Measurements from ENCODE around the gene KCNG2. TPM values are rescaled to one million over a fixed set of nuclear protein-coding genes. Genes with fewer than 3 reads are reported as not detected.

The KCNG2 gene
- total RNA-seq, 1 donor from 2014 or later, result not detected

DNA sequence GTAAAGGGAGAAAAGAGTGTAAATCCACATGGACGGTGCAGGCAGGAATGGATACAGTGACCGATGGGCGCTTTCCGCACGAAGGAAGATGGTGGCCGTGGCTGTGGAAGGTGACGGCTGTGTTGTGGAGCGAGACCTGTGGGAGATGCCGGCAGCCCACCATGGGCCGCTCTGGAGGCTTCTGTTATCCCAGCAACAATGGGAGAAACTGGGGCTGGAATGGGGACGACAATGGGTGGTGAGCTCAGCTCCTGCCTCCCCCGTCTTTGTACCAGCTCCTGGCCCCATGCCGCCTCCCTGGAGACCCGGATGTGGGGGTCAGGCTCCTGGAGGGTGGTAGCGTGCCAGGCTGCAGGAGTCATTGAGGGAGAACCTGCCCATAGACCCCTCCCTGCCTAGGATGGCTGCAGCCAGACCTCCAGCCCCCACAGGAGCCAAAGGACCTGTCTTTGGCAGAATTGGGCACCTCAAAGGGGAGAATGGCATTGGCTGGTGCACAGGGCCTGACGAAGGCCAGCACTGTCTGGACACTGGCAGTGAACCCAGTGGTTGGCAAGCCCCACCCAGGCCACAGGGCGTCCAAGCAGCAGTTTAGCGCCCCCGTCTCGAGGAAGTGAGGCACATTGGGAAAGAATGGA, 81.1 kb downstream of the KCNG2 start:
- TF ChIP-seq, protein P1, sequence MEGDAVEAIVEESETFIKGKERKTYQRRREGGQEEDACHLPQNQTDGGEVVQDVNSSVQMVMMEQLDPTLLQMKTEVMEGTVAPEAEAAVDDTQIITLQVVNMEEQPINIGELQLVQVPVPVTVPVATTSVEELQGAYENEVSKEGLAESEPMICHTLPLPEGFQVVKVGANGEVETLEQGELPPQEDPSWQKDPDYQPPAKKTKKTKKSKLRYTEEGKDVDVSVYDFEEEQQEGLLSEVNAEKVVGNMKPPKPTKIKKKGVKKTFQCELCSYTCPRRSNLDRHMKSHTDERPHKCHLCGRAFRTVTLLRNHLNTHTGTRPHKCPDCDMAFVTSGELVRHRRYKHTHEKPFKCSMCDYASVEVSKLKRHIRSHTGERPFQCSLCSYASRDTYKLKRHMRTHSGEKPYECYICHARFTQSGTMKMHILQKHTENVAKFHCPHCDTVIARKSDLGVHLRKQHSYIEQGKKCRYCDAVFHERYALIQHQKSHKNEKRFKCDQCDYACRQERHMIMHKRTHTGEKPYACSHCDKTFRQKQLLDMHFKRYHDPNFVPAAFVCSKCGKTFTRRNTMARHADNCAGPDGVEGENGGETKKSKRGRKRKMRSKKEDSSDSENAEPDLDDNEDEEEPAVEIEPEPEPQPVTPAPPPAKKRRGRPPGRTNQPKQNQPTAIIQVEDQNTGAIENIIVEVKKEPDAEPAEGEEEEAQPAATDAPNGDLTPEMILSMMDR (conservative IDR thresholded peaks at IDR 0.05), result no peak
- Mint-ChIP-seq H3K36me3 (ENCODE audit: low read depth) (peaks cover 3% of the 10 kb centered on the region), H3K4me1 (no peaks in the 10 kb centered on the region), H3K4me3 (no peak overlapping the region), H3K27ac (ENCODE audit: unreplicated experiment) (no peak overlapping the region), H3K9me3 (peaks cover 2% of the 10 kb centered on the region), H3K27me3 (ENCODE audit: low read depth) (no peaks in the 10 kb centered on the region)
- no peak for DNase-seq (ENCODE audit: low read depth, low spot score)

DNA sequence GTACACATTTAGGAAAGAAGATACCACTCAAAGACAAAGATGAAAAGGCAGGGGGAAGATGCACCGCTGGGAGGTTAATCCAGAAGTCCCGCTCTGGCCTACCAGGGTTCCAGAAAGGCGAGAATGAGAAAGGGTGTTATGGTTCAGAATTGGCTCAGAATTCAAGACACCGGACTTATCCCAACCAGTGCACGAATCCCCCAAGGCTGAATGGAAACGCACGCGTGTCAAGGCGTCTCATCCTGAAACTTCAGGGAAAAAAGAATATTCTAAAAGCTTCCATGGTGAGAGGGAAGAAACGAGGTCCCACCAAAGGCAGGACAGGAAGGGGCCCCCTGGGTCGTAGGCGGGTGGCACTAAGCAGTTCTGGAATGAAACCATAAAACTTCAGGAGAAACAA, 81.8 kb downstream of the KCNG2 start:
- TF ChIP-seq, protein P1 (conservative IDR thresholded peaks at IDR 0.05), result no peak
- Mint-ChIP-seq H3K27me3 (ENCODE audit: low read depth) (no peaks in the 10 kb centered on the region), H3K9me3 (peaks cover 2% of the 10 kb centered on the region), H3K4me1 (no peaks in the 10 kb centered on the region), H3K36me3 (ENCODE audit: low read depth) (peaks cover 3% of the 10 kb centered on the region), H3K27ac (ENCODE audit: unreplicated experiment) (no peak overlapping the region), H3K4me3 (no peak overlapping the region)
- no peak for DNase-seq (ENCODE audit: low read depth, low spot score)

DNA sequence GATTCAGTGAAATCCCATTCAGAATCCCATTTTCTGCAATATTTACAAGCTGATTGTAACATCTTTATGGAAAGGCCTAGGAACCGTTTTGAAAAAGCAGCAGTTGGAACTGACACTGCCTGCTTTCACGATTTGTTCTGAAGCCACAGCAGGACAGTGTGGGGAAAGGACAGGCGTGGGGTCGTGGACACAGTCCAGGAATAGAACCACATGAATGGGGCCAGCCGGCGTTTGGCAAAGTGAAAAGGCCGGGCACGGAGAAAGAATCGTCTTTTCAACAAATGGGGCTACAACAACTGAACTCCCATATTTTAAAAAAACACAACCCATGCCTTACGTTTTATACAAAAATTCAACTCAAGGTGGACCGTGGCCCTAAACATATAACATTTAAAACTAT, 84.0 kb downstream of the KCNG2 start:
- TF ChIP-seq, protein P1 (conservative IDR thresholded peaks at IDR 0.05), result no peak
- Mint-ChIP-seq H3K4me3 (no peak overlapping the region), H3K4me1 (no peaks in the 10 kb centered on the region), H3K36me3 (ENCODE audit: low read depth) (peaks cover 3% of the 10 kb centered on the region), H3K9me3 (peaks cover 2% of the 10 kb centered on the region), H3K27ac (ENCODE audit: unreplicated experiment) (no peak overlapping the region), H3K27me3 (ENCODE audit: low read depth) (no peaks in the 10 kb centered on the region)
- no peak for DNase-seq (ENCODE audit: low read depth, low spot score)

DNA sequence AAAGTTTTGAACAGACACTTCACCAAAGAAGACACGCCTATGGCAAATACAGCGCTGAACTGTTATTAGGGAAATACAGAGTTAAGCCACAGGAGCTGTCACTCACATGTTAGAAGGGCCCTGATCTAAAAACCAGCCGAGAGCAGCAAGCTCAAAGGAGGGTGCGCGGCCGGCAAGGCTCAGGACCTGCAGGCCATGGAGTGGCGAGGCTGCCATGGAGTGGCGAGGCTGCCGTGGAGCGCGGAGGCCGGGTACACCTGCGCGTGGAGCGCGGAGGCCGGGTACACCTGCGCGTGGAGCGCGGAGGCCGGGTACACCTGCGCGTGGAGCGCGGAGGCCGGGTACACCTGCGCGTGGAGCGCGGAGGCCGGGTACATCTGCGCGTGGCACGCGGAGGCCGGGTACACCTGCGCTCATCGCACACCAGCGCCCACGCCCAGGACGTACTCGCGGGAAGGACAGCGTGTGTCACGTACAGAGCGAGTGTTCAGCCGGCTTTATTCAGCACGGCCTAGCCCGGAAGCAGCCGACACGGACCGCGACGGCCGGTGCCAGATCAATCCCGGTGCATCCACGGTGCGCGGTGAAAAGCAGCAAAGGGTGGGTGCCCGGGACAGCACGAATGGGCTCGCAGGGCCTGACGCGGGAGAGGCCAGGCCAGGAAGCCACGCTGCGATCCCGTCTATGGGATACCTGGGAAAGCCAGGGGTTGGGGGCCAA, 84.9 kb downstream of the KCNG2 start:
- peaks cover 2% of the 10 kb centered on the region for H3K9me3 Mint-ChIP-seq
- DNase-seq (ENCODE audit: low read depth, low spot score), result no peak
- no peak overlapping the region for H3K4me3 Mint-ChIP-seq
- H3K36me3 Mint-ChIP-seq (ENCODE audit: low read depth), result peaks cover 3% of the 10 kb centered on the region
- TF ChIP-seq, protein P1 (conservative IDR thresholded peaks at IDR 0.05), result no peak
- no peaks in the 10 kb centered on the region for H3K4me1 Mint-ChIP-seq
- H3K27me3 Mint-ChIP-seq (ENCODE audit: low read depth), result no peaks in the 10 kb centered on the region
- no peak overlapping the region for H3K27ac Mint-ChIP-seq (ENCODE audit: unreplicated experiment)

DNA sequence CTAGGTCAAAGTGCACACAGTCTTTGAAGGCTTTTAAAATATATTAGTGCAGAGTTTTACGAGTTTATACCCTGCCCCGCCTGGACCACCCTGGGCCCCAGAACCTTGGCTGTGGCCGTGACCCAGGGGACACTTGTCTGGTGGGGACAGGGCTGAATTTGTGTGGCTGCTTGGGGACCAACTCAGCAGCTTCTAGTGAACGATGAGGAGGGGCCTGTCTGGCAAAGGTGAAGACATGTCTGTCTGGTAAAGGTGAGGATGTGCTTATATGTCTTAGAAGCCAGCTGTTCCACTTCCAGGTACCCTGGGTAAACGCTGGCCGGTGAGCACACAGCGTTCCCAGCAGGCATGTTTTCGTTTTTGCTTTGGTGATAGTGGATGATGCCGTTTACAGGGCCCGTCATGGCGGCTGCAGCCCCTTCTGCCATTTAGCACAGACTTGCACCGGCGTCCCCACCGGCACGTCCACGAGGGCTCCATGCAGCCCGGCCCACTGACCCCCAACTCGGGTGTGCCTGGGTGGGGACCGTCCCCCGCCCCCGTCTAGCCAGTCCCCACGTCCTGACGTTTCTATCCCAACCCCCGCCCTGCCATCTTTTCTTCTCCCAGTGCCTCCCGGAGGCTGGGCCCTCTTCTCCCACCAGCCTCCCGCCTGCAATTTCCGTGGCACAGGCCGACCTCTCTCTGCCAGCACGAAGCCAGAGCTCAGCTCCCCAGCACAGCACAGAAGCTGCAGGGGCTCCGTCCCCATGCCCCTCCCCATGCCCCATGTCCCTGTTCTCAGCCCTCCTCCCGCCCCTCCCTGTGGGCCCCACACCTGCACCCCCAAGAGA, 85.9 kb downstream of the KCNG2 start:
- Mint-ChIP-seq H3K36me3 (ENCODE audit: low read depth) (peaks cover 3% of the 10 kb centered on the region), H3K4me3 (no peak overlapping the region), H3K27ac (ENCODE audit: unreplicated experiment) (no peak overlapping the region), H3K9me3 (peaks cover 2% of the 10 kb centered on the region), H3K4me1 (no peaks in the 10 kb centered on the region), H3K27me3 (ENCODE audit: low read depth) (no peaks in the 10 kb centered on the region)
- DNase-seq (ENCODE audit: low read depth, low spot score), result no peak
- TF ChIP-seq, protein P1 (conservative IDR thresholded peaks at IDR 0.05), result no peak
